D721Med (cell line): ENCODE data around the gene CENPP.

Experiments used
- DNase-seq: peaks from one replicate; pipeline ENCODE4 v3.0.0; 2011; ENCODE audit warnings: low spot score; ENCODE audit not compliant: insufficient read length
- FAIRE-seq: peaks from 2 replicates; lab custom pipeline; 2011; peaks lifted over from hg19 to GRCh38; lab: Jason Lieb, UNC
- CTCF ChIP-seq: IDR thresholded peaks from 2 replicates; pipeline ENCODE4 v1.5.1; 2012; ENCODE audit warnings: mild to moderate bottlenecking, control low read depth; ENCODE audit not compliant: insufficient read depth; ENCODE audit errors: missing control alignments

CENPP gene

GRCh38 chr9:92545002-92545510, 219.3 kb downstream of the CENPP start:
- no peak for FAIRE-seq
- no peak for DNase-seq
- no peak for TF ChIP-seq CTCF

- no peak for TF ChIP-seq CTCF
- DNase-seq = no peak
- FAIRE-seq = no peak
Measured at GRCh38 chr9:92547356-92547755, 221.6 kb downstream of the CENPP start.

GRCh38 chr9:92550765-92551164, 225.0 kb downstream of the CENPP start:
- TF ChIP-seq CTCF = no peak
- no peak for FAIRE-seq
- no peak for DNase-seq

- DNase-seq = no peak
- TF ChIP-seq CTCF = no peak
- no peak for FAIRE-seq
Measured at GRCh38 chr9:92558612-92559374, 233.0 kb downstream of the CENPP start.

- no peak for DNase-seq
- no peak for FAIRE-seq
- TF ChIP-seq CTCF = no peak
Measured at GRCh38 chr9:92561374-92562330, 235.9 kb downstream of the CENPP start.

GRCh38 chr9:92562461-92562967, 236.8 kb downstream of the CENPP start:
- FAIRE-seq = no peak
- no peak for TF ChIP-seq CTCF
- DNase-seq = no peak
